Neural progenitor cell (in vitro differentiated cells): ENCODE data around the gene MRPS34.

Source experiments
- CTCF ChIP-seq: fragments of 200-600 bp; sonication (generic); IDR thresholded peaks from 2 replicates; pipeline ENCODE4 v1.5.1; 2017; ENCODE audit warnings: antibody characterized with exemption, mild to moderate bottlenecking
- EZH2 ChIP-seq: fragments of 200-600 bp; sonication (generic); IDR thresholded peaks from 2 replicates; pipeline ENCODE4 v1.6.1; 2017; ENCODE audit warnings: antibody characterized with exemption, mild to moderate bottlenecking, moderate library complexity

- TF ChIP-seq EZH2 (no peak), CTCF (no peak)
Observed at GRCh38 chr16:1791256-1791942, 18.5 kb upstream of the MRPS34 start.
